NCI-H82 treated with DMSO at 0.1 percent for 48 hours (cell line): Measurements from ENCODE around the gene OR51F2.
"Not testable (repeated sequence)": the region's sequence is repeated elsewhere in the genome, so short reads cannot be mapped to it uniquely, and the experiment has no call there.

Experiments used
- DNase-seq: peaks from one replicate; lab custom pipeline; 2025; ENCODE audit not compliant: unreplicated experiment; lab: John Stamatoyannopoulos, UW

The OR51F2 gene, protein sequence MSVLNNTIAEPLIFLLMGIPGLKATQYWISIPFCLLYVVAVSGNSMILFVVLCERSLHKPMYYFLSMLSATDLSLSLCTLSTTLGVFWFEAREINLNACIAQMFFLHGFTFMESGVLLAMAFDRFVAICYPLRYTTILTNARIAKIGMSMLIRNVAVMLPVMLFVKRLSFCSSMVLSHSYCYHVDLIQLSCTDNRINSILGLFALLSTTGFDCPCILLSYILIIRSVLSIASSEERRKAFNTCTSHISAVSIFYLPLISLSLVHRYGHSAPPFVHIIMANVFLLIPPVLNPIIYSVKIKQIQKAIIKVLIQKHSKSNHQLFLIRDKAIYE

GRCh38 chr11:4821021-4821420 lies at the start of gene OR51F2:
OR51F2 (plus strand) TSS chr11:4821321; CDS start chr11:4821422, 101 bp downstream.
- DNase-seq = no peak

- no peak for DNase-seq
Observed at GRCh38 chr11:4782454-4782853, 38.7 kb upstream of the OR51F2 start.

DNA sequence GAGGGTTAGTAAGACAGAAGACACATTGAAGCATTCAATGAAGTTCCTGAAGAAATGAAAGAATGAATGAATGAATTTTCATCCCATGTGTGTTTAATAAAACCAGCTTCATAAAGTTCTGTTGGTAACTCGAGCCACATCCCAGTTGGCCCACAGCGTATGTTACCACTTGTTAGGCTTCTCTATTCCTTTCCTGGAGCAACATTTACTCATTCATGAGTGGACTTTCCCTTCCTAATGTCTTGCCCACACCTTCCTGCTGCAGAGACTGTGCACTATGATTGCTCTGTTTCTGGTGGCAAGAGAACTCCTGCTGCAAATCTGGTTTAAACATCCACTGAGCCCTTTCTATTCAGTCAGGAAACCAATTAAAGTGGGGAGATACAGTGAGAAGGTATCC lies 23.9 kb upstream of the OR51F2 start:
- DNase-seq = no peak

- no peak for DNase-seq
Observed at GRCh38 chr11:4798427-4799183, 22.5 kb upstream of the OR51F2 start.

- not testable (repeated sequence) for DNase-seq
Observed at GRCh38 chr11:4801316-4801715, 19.8 kb upstream of the OR51F2 start.

DNA sequence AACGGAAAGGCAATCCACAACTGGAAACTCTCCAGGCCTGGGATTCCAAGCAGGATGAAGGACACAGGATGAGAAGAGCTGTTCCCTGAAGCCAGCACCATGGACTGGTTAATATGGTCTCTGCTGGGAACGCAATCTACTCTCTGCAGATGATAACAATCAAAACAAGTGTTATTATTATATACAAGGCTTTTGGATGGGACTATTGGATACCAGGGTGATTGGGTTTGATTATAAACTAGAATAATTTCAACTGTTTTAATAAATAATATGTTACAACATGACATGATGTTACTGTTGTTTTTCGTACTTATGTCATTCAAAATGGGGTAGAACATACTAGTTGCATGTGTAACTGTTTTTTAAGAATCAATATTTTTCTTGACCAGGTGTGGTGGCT lies 16.8 kb upstream of the OR51F2 start, which contains the start of gene OR52R1:
TSS of gene OR52R1 (minus strand) at position 101 of the 400 bp plus-strand sequence. CDS start at position 101, 0 bp downstream.
- no peak for DNase-seq

DNA sequence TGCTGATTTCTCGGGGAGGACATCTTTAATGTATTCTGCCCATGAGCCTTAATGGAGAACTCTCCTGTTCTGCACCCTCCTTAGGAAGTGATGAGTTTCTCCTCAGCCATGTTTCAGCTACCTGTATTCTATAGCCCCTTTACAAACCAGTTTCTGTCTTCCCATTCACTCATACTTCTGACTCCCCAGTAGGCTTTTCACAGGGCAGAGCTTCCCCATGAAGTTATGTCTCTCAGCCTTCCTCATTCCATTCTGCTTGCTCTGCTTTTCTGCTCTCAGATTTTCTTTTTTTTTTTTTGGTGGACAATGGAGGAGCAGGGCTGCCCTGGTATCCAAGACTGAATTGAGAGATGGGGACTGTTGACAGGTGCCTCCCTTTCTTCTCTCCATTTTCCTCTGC lies 12.6 kb upstream of the OR51F2 start:
- DNase-seq = no peak

DNA sequence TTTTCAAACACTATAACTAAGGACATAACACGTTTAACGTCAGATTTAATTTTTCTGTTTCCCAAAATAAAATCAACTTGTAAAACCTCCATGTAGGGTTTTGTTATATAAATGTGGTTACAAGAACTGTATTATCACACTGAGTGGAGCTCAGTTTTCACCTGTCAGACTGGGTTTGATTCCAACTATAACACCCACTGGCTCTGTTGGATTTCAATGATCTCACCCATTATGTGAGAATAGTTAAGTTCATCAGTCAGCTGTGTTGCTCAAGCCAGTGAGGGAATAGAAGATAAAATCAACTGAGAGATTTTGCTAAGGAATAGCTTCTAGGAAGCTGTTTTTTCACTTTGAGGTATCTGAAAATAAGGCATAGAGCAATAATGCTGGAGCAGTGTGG lies 11.9 kb upstream of the OR51F2 start:
- DNase-seq = no peak

GRCh38 chr11:4825132-4825531 lies 4.0 kb downstream of the OR51F2 start:
- DNase-seq = no peak

- no peak for DNase-seq
Observed at GRCh38 chr11:4826425-4826824, 5.3 kb downstream of the OR51F2 start.

DNA sequence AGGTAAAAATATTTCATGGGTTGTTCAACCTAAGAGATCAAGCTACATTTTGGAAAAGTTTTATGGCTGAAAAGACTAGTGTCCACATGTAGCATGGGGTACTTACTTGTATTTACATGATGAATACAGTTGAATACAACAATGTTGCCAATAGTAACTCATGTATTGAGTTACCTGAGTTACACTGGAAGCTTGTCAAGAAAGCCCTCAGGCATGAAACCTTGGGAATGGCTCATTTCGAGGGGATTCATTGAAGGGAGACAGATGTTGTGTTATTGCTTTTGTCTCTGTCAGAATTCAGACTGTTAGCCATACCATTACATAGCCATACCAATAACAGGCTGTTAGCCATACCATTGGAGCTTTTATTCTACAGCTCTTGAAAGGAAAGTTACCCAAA lies 9.2 kb downstream of the OR51F2 start:
- no peak for DNase-seq

DNA sequence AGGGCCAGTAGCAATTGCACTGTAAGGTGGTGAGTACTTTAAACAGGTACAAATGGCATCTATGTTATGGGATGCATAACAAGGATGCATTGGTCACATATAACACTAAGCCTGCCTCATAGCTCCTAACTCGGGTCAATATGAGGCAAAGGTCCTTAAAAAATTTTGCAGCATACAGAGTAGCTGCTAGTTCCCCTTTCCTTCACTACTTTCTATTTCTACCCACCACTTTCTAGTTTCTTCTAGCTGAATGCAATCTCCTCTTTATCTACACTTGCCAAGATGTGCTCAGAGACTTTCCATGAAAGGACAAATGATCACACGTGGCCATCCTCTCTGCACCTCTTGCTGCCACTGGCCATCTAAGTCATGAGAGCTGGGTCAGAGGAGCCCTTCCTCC lies 9.8 kb downstream of the OR51F2 start:
- DNase-seq = no peak

- no peak for DNase-seq
Observed at GRCh38 chr11:4839851-4840549, 18.9 kb downstream of the OR51F2 start.

- no peak for DNase-seq
Observed at GRCh38 chr11:4848908-4849532, 27.9 kb downstream of the OR51F2 start, which contains the start of gene OR51S1. OR51S1 (minus strand) TSS chr11:4849208; CDS start chr11:4849208, 0 bp downstream.

- DNase-seq = no peak
Observed at GRCh38 chr11:4851033-4851432, 29.9 kb downstream of the OR51F2 start.

GRCh38 chr11:4854286-4854685 lies 33.2 kb downstream of the OR51F2 start:
- not testable (repeated sequence) for DNase-seq

GRCh38 chr11:4862447-4863236 lies 41.5 kb downstream of the OR51F2 start:
- DNase-seq = no peak

DNA sequence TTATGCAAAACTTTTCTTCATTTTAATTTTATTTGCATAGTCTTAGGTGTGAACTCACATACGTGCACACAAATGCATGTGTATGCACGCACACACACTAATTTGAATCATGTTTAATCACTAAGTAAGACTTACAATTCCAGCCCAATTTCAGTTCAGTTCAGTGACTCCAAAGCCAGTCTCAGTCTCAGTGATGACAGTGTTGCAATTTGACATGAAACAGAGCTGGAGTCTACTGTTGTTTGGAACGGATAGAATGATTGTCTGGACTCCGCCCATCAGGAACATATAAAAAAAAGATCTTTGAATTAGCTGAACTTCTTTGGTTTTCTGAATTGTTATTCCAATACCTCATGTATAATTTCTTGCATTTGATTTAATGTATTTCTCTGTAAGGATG lies 42.8 kb downstream of the OR51F2 start:
- no peak for DNase-seq

DNA sequence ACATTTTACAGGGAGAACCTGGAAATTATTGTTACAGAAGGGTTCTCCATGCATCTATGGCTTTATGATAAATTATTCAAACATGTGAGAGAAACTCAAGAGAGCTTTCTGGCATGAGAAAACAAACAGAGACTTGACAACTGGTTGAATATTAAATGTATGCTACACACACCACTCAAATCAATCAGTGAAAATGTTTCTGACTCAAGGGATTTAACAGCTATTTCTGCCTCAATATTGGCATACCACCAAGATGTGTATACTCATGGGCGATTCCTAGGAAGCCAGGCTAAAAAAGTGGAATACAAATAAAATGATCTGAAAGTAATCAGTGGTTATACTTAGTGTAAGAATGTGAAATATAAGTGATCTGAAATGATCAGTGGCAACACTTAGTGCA lies 44.7 kb downstream of the OR51F2 start:
- DNase-seq = no peak
